Sciatic nerve (tissue), 2 donors: Measurements from ENCODE around the gene CLEC4F. TPM values are rescaled to one million over a fixed set of nuclear protein-coding genes. Genes with fewer than 3 reads are reported as not detected.
"Not testable (repeated sequence)": the region's sequence is repeated elsewhere in the genome, so short reads cannot be mapped to it uniquely, and the experiment has no call there.

Experiments used
- ATAC-seq: fragments of 200-7000 bp; cut with Tn5 transposase; one replicate; pipeline ENCODE4 v1.9.1; 2020; ENCODE audit warnings: mild to moderate bottlenecking, moderate library complexity
- DNase-seq: peaks from one replicate; pipeline ENCODE4 v3.0.0-alpha.2; 2020; ENCODE audit warnings: low spot score
- intact Hi-C: fragments of 100-400 bp; cut with DNase I; formaldehyde crosslinking; loops from one replicate; pipeline ENCODE4 v1.14.2; 2022
- total RNA-seq: library from RNA; stranded (reverse); fragmentation: NEBNext Ultra II Directional; extraction: Animal tissue kit (Norgen Biotek cat#: 25700); gene quantifications from one replicate; pipeline ENCODE4 v1.2.1, GENCODE V29; 2021
- donor health status: DM: no; HTN: no; CAD: no.
- donor health status: DM: no; HTN: no; CAD: no.

CLEC4F gene
- total RNA-seq, 1 donor from 2014 or later, result 1.7 TPM

DNA sequence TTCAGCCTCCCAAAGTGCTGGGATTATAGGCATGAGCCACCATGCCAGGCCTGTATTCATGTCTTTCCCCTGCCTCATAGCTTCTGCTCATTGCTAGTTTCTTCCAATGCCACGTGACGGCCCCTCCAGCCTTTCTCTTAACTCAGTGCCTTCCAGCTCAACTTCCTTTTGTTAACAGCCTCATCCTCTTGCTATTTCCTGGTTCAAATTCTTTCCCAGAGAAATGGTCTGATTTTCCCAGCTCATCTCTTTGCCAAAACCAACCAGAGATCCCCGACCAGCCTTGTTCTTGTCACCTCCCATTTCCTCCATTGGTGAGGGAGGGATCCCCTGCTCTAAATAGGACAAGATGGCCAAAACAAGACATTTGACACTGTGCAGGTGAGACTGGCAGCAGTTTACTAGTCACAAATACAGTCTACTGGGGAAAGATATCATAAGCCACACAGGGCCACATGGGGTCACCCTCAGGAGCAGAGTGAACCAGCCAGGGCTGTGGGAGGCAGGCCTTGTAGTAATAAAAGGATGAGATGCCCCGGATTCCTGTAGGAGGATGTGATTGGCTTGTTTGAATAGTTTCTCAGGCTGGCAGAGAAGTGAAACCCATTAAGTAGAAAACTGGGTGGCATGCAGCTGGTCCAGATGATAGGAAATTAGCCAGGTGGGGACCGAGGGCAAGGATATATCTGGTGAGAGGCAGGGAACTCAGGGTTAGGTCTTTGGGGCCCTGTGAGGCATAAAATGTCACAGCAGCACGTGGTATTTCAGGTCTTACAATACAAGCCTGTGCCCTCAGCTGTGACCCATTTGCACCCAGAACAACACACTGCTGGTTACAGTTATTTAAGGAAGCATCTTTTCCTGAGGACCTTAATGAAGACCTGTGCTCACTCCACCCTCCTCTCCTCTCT lies 8.8 kb upstream of the CLEC4F start:
- ATAC-seq (no peak), DNase-seq (no peak)
- intact Hi-C loops, result no loop called here

GRCh38 chr2:70828115-70828514 lies 7.7 kb upstream of the CLEC4F start:
- intact Hi-C loops, result no loop called here
- no peak for DNase-seq
- no peak for ATAC-seq

DNA sequence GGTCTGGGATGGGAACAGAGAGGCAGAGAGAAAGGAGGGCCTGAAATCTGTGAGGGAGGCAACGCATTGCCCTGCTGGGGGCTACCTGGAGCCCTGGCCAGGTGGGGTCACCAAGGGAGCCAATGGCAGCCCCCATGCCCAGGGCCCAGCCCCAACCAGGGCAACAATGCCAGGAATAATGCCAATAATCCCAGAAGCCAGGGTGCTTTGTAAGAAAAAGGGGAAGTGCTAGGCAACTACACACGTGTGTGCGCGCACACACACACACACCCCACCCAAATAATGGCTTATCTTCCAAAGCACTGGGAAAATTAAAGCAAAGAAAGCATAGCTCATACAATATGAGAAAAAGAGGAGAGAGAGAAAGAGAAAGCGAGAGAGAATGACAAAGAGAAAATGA lies 7.0 kb upstream of the CLEC4F start:
- ATAC-seq, result no peak
- intact Hi-C loops, result no loop called here
- DNase-seq, result no peak

DNA sequence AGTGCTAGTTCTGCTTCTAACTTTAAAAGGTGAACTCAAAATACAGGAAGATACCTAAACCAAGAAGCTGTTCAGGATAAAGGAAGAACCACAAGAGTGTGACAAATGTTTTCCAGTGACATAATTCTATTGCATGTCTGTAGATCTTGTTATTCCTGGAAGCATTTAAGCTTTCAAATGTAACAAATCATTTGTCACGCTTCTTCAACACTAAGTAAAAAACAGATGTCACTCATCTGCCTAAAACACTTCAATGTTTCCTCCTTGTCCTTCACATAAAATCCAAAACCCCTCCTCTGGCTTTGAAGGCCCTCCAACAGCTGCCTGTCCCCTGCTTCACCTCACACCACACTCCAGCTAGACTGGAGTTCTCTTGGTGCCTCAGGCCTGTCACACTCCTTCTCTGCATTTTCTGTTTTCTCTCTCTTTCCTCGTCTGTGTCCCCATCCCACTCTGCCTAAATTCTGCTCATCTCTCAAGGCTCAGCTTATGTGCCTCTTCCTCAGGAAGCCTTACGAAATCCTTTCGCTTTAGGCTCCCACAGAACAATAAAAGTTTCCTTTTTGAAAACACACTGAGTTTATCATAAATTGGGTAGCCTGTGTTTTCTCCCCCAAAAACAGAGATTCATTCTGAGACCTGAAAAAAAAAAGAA lies 6.4 kb upstream of the CLEC4F start:
- intact Hi-C loops, result no loop called here
- no peak for ATAC-seq
- DNase-seq, result no peak

GRCh38 chr2:70823249-70823648 lies 2.9 kb upstream of the CLEC4F start:
- no peak for ATAC-seq
- intact Hi-C loops, result no loop called here
- DNase-seq, result no peak

DNA sequence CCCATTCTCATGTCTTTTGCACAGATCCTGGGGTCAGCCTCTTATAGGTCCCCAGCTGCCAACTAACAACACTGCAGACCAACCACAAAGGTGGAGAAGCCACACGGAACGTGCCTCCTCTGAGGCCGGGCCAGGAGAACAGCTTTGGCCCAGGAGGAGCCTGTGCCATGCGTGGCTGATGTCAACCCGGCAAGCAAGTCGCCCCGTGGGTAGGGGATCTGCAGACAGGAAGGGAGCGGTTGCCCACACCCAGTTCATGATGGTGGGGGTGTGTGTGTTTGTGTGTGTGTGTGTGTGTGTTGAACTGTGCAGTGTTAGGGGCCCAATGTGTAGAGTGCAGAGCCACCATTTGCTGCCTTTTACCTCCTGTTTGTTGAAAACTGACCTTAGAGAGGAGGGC lies 2.4 kb upstream of the CLEC4F start:
- DNase-seq, result no peak
- intact Hi-C loops, result no loop called here
- no peak for ATAC-seq

DNA sequence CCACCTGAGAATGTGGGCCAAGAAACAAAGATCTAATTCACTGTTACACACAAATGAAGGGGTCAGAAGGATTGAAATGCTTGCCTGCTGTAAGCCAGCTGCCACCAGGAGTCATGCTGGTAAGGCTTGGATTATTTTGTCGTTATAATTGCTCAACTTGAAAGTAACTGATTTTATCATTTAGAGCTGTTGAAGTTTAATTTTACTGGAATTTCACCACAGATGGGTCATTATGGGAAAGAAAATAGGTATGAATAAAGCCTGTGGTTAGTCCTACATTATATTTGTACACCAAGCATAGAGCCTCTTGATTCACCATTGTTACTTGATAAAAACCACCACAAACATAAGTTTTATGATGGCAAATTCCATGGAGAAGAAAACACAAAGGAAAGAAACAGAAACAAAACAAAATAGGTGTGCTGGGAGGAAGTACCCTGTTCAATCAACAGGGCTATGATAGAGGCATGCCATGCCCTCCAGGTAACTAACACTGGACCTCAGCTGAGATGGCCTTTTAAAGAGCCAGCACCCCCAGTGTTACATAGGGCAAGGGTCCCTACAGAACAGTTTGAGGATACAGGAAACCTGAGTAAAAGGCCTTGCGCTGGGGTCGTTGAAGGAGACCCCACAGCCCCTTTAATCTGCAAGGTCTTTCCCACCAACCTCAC lies 3.0 kb downstream of the CLEC4F start:
- intact Hi-C loops, result no loop called here
- ATAC-seq (no peak), DNase-seq (no peak)

- intact Hi-C loops, result no loop called here
- DNase-seq (no peak), ATAC-seq (no peak)
These were observed 3.7 kb downstream of the CLEC4F start for GRCh38 chr2:70816726-70817125.

GRCh38 chr2:70808983-70809958 lies 11.1 kb downstream of the CLEC4F start:
- ATAC-seq (no peak), DNase-seq (no peak)
- intact Hi-C loops, result no loop called here

DNA sequence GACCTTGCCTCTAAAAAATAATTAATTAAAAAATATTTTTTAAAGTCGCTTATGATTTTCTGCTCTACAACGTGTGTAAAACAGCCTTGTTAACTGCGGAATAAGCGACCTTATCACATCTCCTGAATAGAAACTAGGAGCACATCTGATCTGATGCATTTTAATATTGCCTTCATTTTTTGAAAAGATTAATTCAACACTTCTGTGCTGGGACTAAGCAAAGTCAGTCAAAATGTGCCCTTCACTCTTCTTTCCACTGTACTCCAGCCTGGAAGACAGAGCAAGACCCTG lies 12.6 kb downstream of the CLEC4F start:
- intact Hi-C loops, result no loop called here
- no peak for DNase-seq
- ATAC-seq, result no peak

DNA sequence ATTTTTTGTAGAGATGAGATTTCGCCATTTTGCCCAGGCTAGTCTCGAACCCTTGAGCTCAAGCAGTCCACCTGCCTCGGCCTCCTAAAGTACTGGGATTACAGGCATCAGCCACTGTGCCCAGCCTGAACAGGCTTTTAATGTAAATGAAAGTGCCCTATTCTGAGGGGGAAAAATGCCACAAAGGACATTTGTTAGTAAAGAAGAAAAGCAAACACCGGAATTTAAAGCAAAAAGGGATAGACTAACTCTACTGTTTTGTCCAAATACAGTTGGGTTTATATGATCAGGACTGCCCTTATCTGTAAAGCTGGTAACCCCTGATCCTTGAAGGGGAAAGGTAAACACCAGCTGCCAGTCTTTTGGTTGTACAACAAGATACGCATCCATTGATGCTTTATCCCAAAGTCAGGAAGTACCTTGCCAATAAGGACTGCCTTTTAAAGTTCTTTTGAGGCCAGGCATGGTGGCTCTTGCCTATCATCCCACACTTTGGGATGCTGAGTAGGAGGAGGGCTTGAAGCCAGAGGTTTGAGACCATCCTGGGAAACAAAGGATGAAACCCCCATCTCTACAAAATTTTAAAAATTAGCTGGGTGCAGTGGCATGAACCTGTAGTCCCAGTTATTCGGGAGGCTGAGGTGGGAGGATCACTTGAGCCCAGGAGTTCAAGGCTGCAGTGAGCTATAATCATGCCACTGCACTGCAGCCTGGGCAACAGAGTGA lies 13.1 kb downstream of the CLEC4F start:
- DNase-seq (no peak), ATAC-seq (no peak)
- intact Hi-C loops, result no loop called here

DNA sequence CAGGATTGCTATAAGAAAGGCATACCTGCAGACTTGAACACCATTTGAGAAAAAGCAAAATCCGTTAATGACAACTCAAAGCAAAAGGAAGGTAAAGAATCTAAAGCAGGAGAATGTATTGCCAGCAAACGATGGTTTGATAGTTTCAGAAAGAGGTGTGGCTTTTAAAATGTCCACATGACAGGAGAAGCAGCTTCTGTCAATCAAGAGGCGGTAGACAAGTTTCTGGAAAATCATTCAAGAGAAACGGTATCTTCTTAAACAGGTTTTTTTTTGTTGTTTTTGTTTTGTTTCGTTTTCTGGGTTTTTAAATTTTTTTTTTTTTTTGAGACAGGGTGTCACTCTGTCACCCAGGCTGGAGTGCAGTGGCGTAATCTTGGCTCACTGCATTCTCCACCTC lies 13.8 kb downstream of the CLEC4F start:
- no peak for ATAC-seq
- intact Hi-C loops, result no loop called here
- no peak for DNase-seq

GRCh38 chr2:70806013-70806412 lies 14.4 kb downstream of the CLEC4F start:
- ATAC-seq, result no peak
- intact Hi-C loops, result no loop called here
- DNase-seq, result no peak

- intact Hi-C loops, result no loop called here
- no peak for DNase-seq
These were observed 18.7 kb downstream of the CLEC4F start for GRCh38 chr2:70801607-70802263.

DNA sequence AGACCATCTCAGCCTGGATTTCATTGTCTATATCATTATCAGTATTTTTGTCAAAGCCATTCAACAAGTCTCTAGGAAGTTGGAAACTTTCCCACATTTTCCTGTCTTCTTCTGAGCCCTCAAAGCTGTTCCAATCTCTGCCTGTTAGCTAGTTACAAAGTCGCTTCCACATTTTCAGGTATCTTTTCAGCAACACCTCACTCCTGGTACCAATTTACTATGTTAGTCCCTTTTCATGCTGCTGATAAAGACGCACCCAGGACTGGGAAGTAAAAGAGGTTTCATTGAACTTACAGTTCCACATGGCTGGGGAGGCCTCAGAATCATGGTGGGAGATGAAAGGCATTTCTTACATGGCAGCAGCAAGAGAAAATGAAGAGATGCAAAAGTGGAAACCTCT lies 20.7 kb downstream of the CLEC4F start:
- DNase-seq, result no peak
- no peak for ATAC-seq
- intact Hi-C loops, result no loop called here

More at GRCh38 chr2:70801607-70802263, 18.7 kb downstream of the CLEC4F start:
- ATAC-seq, result no peak

DNA sequence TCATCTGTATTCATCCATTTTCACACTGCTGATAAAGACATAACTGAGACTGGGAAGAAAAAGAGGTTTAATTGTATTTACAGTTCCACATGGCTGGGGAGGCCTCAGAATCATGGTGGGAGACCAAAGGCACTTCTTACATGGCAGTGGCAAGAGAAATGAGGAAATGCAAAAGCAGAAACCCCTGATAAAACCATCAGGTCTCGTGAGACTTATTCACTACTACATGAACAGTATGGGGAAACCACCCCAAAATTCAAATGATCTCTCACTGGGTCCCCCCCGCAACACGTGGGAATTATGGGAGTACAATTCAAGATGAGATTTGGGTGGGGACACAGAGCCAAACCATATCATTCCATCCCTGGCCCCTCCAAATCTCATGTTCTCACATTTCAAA lies 22.4 kb downstream of the CLEC4F start:
- DNase-seq, ATAC-seq, intact Hi-C loops: not testable (repeated sequence)

GRCh38 chr2:70797506-70797905 lies 22.9 kb downstream of the CLEC4F start:
- ATAC-seq (no peak), DNase-seq (no peak)
- intact Hi-C loops, result no loop called here

- no peak for DNase-seq
- no peak for ATAC-seq
These were observed 24.1 kb downstream of the CLEC4F start for GRCh38 chr2:70796262-70796661.

More at GRCh38 chr2:70796262-70796661, 24.1 kb downstream of the CLEC4F start:
- intact Hi-C loops, result no loop called here
